HG03159 (cell line): ENCODE results near the gene ATP6V1G2.
"Not testable (repeated sequence)": the region's sequence is repeated elsewhere in the genome, so short reads cannot be mapped to it uniquely, and the experiment has no call there.

Source experiments
- ATAC-seq: cut with Tn5 transposase; IDR thresholded peaks from one replicate; pipeline ENCODE4 v1.9.1; 2021; ENCODE audit warnings: mild to moderate bottlenecking, moderate library complexity; ENCODE audit not compliant: unreplicated experiment

Gene ATP6V1G2

DNA sequence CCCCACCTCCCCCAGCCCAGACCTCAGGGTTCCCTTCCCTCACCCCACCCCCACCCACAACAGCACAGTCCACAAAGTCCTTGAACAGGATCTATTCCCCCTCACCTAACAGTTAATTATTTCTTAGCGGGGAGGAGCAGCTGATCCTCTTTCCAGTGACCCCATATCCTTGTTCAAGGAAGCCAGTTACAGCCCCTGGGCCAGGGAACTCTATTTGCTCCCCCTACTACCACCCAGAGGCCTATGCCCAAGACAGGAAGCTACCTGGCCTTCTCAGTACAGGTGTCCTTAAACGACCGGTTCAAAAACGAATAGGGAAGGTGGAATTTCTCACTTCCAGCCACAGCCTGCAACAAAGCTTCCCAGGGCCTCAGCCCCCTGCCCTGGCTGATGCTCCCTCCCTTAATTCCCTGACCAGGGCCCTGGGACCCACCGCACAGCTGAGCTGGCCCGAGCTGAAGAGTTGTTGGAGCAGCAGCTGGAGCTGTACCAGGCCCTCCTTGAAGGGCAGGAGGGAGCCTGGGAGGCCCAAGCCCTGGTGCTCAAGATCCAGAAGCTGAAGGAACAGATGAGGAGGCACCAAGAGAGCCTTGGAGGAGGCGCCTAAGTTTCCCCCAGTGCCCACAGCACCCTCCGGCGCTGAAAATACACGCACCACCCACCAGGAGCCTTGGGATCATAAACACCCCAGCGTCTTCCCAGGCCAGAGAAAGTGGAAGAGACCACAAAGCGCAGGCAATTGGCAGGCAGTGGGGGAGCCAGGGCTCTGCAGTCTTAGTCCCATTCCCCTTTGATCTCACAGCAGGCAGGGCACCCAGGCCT, 16.9 kb downstream of the ATP6V1G2 start:
- no peak for ATAC-seq

DNA sequence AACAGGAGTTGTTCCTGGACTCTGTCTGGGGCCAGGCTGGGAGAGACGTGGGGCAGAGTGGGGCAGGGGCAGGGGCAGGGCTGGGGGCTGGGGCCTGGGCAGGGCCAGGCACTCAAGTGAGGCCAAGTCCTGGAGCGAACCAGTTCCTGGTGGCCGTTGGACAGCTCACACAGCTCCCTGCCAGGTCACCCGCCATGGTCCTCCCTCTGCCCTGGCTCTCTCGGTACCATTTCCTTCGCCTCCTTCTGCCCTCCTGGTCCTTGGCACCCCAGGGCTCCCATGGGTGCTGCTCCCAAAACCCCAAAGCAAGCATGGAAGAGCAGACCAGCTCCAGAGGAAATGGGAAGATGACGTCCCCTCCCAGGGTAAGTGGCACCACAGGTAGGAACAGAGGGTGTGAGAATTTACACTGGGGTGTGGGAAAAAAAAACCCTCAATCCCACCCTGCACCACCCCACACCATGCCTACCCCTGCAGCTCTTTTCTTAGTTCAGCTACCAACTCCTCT, 17.5 kb downstream of the ATP6V1G2 start, which contains the start of gene MCCD1:
TSS of gene MCCD1 (plus strand) at position 142 of the 508 bp plus-strand sequence. CDS start at position 195, 53 bp downstream.
- ATAC-seq = no peak

GRCh38 chr6:31528307-31528777, 18.1 kb downstream of the ATP6V1G2 start:
- no peak for ATAC-seq

- no peak for ATAC-seq
Observed at GRCh38 chr6:31525932-31526591, 20.3 kb downstream of the ATP6V1G2 start.

GRCh38 chr6:31525553-31525931, 20.9 kb downstream of the ATP6V1G2 start:
- ATAC-seq = no peak

- ATAC-seq = no peak
Observed at GRCh38 chr6:31521835-31522234, 24.6 kb downstream of the ATP6V1G2 start.

DNA sequence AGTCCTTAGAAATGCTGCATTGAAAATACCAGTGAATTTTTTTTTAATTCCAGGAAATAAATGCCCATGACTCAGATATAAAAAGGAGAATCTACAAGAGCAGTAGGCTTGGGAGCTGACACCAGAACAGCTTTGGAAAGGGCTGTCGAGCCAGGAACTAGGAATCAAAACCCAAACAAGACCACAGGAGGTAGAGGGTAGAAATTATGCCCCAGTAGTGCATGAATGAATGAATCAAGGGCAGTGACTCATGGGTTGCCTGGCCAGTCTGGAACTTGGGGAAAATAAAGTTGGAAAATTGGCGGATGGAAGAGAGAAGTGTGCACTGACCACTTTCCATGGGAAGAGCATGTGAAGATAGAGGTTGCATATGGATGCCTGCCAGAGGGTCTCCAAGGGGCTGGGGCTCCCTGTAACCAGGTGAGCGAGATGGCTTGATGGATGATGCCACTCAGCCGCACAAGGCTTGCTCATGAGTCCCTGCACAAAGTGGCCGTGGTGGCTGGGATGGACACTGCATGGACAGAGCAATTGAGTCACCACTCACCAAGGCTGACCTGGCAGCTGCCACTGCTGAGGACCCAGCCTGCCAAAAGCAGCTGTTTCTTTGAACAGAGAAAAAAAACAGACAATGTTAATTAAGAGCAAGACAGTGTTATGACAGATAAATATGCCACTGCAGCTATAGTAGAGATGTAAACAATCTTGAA, 32.8 kb downstream of the ATP6V1G2 start:
- no peak for ATAC-seq

DNA sequence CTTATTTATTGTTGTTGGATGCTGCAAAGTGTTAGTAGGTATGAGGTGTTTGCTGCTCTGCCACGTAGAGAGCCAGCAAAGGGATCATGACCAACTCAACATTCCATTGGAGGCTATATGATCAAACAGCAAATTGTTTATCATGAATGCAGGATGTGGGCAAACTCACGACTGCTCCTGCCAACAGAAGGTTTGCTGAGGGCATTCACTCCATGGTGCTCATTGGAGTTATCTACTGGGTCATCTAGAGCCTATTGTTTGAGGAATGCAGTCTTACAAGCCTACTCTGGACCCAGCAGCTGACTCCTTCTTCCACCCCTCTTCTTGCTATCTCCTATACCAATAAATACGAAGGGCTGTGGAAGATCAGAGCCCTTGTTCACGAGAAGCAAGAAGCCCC, 36.4 kb downstream of the ATP6V1G2 start:
- ATAC-seq = no peak

DNA sequence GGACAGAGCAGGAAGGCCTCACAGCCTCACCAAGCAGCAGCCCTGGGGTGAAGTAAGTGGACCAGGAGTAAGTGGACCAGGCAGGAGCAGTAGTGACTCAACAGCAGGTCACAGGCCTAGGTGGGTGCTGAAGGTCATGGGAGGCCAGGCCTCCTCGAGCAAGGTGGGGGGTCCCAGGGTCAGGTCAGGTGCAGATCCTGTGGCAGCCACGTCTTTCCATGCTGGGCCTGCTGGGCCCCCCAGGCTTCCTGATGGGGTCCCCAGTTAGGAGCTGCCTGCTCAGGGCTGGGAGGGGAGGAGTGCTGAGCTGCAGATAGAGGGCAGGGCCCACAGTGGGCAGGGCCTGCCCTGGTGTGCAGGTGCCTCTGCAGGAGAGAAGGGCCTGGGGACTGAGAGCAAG, 37.4 kb downstream of the ATP6V1G2 start:
- not testable (repeated sequence) for ATAC-seq

DNA sequence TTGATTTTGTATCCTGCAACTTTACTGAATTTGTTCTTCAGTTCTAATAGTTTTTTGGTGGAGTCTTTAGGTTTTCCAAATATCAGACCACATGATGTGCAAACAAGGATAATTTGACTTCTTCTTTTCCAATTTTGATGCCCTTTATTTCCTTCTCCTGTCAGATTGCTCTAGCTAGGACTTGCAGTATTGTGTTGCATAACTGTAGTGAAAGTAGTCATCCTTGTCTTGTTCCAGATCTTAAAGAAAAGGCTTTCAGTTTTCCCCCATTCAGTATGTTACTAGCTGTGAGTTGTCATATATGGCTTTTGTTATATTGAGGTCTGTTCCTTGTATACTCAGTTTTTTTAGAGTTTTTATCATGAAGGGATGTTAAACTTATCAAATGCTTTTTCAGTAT, 43.8 kb downstream of the ATP6V1G2 start:
- no peak for ATAC-seq

GRCh38 chr6:31499648-31500047, 46.8 kb downstream of the ATP6V1G2 start:
- ATAC-seq = not testable (repeated sequence)

- ATAC-seq = no peak
Observed at GRCh38 chr6:31498748-31499147, 47.7 kb downstream of the ATP6V1G2 start.

DNA sequence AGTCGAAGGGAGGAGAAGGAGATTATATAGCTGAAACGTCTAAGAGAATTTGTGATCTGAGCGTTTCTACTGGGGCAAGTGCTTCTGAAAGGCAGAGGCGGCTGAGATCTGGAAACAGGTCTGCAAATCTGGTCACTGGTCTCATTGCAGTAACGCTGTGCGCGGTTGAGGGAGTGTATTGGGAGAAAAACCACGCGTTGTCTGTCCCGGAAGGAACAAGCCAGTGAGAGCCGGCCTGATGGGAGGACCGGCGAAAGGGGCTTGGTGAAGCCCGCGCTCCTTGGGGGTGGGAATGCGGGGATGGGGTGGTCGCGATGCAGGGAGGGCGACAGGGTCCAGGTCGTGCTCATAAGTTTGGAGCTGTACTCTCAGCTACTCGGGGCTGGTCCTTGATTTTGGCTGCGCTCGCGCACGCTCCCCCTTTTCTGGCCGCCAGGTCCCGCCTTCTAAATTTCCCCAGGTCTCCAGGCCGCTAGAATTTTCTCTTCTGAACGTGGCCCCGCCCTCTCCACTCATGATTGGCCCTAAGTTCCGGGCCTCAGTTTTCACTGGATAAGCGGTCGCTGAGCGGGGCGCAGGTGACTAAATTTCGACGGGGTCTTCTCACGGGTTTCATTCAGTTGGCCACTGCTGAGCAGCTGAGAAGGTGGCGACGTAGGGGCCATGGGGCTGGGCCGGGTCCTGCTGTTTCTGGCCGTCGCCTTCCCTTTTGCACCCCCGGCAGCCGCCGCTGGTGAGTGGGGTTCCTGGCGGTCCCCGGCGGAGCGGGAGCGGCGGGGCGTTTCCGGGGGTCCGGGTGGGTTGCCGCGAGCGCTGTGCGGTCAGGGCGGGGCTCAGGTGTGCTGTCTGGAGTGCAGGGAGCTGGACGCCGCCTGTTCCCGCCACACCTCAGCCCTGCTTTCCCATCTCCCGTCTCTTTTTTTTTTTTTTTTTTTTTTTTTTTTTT, 48.6 kb downstream of the ATP6V1G2 start, which contains the start of gene MICB:
TSS of gene MICB (plus strand) at position 615 of the 946 bp plus-strand sequence. CDS start at position 664, 49 bp downstream.
- peak; percentile 43 for ATAC-seq

DNA sequence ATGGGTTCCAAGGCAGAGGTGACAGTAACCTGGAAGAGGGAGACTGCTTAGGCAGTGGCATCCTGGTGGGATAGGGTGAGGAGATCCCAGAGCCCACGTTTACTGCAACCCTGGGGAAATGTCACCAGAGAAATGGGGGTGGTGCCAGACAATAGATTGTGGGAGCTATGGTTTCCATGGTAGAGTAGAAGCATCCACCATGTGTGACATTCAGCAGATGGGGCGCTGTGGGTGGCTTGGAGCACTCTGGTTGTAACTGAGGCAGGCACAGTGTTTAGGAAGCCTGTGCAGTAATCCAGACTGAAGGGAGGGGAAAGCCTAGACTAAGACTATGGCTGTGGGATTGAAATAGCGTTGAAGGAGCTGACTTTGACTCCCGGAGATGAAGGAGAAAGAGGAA, 49.6 kb downstream of the ATP6V1G2 start:
- ATAC-seq = not testable (repeated sequence)

GRCh38 chr6:31495580-31495979, 50.8 kb downstream of the ATP6V1G2 start:
- no peak for ATAC-seq
